T-helper 2 cell (primary cell): ENCODE results near the gene RPUSD1.
"Not testable (repeated sequence)": the region's sequence is repeated elsewhere in the genome, so short reads cannot be mapped to it uniquely, and the experiment has no call there.

Experiments
- DNase-seq, 5 experiments: peaks; one replicate each; pipeline versions ENCODE4 v3.0.0 to v3.0.0-alpha.2; 2012 to 2022

The RPUSD1 gene

GRCh38 chr16:764184-764750, 23.9 kb downstream of the RPUSD1 start:
- no peak for DNase-seq

DNA sequence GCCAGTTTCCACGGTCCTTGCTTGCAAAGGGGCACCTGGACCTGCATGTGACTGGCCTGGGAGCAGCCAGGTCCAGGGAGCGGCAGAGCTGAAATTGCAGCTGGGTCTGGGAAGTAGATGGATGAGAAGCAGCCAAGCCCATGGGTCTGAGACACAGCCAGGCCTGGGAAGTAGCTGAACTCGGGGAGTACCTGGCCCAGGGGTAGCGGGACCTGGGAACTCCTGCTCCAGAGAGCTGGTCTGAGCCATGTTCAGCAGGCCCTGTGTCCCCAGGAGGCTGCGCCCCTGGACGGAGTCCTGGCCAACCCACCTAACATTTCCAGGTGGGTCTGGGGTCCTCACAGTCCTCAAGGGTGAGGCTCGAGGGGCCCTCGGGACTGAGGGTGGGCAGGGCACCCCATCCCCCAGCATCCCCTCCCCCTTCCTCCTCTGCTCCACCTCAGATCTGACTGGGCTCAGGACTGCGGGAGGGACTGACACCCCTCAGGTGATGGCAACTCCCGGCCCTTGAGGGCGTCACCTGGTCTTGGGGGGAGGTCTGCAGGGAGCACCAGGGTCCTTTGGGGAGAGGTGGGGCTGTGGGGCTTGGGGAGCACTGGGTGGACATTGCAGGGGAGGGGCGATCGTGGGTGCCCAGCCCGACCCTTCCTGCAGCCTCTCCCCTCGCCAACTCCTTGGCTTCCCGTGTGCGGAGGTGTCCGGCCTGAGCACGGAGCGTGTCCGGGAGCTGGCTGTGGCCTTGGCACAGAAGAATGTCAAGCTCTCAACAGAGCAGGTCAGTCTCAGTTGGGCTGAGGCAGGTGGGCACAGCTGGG, 24.6 kb downstream of the RPUSD1 start:
- DNase-seq: no peak

GRCh38 chr16:762595-763268, 25.4 kb downstream of the RPUSD1 start:
- DNase-seq: no peak

- DNase-seq: no peak
These were observed 26.3 kb downstream of the RPUSD1 start for GRCh38 chr16:761625-762513.

DNA sequence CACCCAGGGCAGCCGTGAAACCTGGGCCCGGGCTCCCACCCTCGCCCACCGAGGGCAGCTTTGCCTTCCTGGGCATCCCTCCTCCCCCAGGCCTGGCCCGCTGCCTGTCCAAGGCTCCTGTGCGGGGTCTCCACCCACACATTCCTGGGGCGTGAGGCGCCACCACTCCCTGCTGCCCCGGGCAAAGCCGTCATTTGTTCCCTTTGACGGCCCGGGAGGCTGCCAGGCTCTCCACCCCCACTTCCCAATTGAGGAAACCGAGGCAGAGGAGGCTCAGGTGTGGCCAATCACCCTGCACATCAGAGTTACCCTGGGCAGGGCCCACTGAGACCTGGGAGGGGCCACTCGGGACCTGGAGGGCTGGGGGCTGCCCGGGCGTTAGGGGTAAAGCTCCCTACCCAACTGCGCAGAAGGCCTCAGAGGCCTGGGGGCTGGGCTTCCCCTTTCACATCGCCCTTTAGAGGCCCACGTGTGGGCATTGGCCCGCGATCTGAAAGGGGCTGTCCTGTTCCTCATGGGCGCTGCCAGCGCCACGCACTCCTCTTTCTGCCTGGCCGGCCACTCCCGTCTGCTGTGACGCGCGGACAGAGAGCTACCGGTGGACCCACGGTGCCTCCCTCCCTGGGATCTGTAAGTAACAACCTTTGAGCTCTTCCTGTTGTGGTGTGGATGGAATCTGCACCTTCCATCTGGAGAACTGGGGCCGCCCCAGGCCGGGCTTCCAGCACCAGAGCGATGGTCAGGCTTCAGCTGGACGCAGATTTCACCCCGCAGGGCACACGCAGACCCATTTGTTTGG, 27.4 kb downstream of the RPUSD1 start, which contains the start of gene MSLN:
Gene MSLN, plus strand, starts transcription at position 190 of the 799 bp plus-strand sequence. CDS start 1,947 bp downstream, outside the sequence.
- DNase-seq: no peak

GRCh38 chr16:760065-760464, 28.1 kb downstream of the RPUSD1 start:
- no peak for DNase-seq

- DNase-seq: no peak
These were observed 28.9 kb downstream of the RPUSD1 start for GRCh38 chr16:759110-759910.

GRCh38 chr16:756428-756827, 31.8 kb downstream of the RPUSD1 start:
- DNase-seq: no peak

GRCh38 chr16:754656-755055, 33.5 kb downstream of the RPUSD1 start:
- no peak for DNase-seq

- DNase-seq: not testable (repeated sequence)
These were observed 34.0 kb downstream of the RPUSD1 start for GRCh38 chr16:754121-754607.

GRCh38 chr16:752007-752312, 36.2 kb downstream of the RPUSD1 start:
- no peak for DNase-seq

DNA sequence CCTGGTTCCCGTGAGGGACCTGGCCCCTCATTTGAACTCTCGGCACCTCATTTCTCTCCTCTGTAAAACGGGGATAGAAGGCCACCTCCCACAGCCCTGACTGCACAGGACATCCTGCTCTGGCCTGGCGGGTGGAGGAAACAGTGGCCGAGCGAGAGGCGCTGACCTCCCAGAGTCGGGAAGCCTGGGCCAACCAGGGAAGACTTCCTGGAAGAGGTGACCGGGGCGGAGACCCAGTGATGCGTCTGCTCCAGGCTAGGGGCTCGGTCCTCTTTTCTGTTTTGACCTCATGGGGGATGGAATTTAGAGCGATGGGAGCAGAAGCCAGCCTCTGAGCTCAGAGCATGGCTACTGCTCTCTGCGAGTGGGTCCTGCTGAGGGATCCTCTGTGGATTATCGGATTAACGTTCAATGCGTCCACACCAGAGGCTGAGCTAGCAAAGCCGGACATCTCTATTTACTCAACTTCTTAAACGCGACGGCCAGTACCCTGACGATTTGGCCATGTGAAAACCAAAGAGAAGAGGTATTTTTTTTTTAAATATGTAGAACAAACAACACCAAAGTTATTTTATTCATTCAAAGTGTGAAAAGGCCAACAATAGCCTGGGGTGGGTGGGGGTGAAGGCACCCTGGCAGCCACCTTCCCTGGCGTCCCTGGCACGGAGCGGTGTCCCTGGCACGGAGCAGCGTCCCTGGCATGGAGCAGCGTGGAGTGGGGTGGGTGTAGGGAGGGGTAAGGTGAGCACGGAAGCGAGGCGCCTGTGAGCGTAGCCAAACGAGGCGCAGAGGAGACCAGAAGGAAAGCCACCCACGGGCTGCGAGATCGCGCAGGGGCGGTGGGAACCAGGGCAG, 36.8 kb downstream of the RPUSD1 start:
- DNase-seq: no peak

DNA sequence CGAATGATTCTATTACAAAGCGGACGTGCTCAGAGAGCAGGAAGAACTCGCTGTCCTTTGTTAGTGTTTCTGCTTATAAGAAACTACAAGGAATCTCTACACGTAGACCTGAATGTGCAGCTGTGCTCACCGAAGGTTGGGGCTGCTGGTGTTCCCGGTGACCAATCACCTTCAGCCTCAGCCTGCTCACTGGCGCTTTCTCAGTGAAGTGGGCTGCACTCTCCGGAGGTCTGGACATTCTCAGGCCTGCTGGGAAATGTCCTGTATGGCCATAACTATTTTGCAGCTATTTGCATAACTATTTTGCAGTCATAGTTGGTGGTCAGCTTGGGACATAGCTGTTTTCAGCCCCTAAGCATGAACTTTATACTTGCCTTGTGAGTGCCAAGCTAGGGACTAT, 37.7 kb downstream of the RPUSD1 start:
- DNase-seq: no peak

- DNase-seq: no peak
These were observed 39.2 kb downstream of the RPUSD1 start for GRCh38 chr16:749010-749409.

DNA sequence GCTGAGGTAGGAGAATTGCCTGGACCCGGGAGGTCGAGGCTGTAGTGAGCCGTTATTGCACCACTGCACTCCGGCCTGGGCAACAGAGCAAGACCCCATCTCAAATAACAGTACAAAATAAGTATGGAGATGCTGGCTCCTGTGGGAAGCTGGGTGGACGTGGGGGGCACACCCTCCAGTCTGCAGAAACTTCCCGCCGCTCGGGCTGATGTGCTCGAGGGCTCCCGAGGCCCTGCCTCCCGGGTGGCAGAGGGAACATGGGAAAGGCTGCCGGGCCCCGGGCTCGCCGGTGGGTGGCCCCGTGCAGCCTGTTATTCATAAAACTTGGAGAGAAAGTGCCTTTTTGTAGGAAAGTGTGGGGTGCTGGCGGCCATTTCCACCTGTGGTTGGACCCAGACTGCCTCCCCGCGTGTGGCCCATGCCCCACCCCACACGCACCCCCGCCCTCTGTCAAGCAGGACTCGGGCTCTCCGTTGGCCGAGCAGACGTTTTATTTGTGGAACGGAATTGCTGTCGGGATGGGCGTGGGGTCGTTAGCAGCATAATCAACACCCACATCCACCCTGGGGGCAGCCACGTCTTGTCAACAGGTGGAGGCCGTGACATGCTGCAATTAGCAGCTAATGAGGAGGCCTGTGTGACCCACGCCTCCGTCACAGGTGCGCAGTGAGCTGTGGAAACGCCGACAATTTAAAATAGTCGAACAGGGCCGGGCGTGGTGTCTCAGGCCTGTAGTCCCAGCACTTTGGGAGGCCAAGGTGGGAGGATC, 40.0 kb downstream of the RPUSD1 start:
- no peak for DNase-seq

DNA sequence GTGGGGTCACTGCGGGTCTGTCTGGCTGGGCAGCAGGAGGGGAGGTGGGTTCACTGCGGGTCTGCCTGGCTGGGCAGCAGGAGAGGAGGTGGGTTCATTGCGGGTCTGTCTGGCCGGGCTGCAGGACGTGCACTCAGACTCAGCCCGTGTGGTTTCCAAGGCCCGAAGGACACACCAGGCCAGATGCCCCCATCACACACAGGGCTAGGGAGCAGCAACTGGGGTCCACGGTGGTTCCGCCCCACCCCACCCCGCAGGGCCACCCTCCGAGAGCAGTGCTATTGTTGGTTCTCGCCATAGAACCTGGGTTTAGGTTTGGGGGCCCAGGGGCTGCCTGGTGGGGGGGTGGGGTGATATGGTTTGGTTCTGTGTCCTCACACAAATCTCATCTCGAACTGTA, 41.5 kb downstream of the RPUSD1 start:
- DNase-seq: no peak

- DNase-seq: no peak
These were observed 42.4 kb downstream of the RPUSD1 start for GRCh38 chr16:745739-746138.

DNA sequence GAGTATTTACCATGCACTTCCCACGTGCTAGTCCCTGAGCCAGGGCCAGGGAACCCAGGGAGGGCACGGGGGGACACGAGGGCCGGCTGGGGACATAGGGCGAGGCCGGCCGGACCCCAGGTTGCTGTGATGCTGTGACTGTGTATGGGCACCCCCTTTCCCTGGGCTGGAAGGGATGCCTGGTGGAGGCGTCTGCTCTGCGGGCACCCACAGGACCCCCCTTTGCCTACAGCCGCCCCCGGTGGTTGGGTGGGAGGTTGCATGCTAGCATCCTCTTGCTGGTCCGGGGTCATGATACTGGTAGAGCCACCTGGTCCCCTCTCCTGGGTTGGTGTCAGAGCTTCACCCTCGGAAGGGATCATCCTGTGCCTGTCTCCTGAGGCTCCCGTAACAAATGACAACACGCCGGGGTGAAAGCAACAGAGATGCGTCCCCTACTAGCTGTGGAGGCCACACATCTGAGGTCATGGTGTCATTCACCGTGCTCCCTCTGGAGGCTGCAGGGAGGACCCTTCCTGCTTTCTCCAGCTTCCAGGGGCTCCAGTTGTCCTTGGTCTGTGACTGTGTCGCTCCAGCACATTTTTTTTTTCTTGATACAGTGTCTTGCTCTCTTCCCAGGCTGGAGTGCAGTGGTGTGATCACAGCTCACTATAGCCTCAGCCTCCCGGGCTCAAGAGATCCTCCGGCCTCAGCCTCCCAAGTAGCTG, 44.2 kb downstream of the RPUSD1 start:
- no peak for DNase-seq

DNA sequence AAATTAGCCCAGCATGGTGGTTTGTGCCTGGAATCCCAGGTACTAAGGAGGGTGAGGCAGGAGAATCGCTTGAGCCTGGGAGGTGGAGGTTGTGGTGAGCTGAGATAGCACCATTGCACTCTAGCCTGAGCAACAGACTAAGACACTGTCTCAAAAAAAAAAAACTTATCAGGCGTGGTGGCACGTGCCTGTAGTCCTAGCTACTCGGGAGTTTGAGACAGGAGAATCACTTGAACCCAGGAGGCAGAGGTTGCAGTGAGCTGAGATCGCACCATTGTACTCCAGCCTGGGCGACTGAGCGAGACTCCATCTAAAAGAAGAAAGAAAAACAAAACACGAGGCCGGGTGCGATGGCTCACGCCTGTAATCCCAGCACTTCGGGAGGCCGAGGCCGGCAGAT, 45.3 kb downstream of the RPUSD1 start:
- DNase-seq: not testable (repeated sequence)
